Fibroblast of upper back skin (primary cell): ENCODE results near the gene GALNT12.
A peak's percentile ranks its signal among the peaks of the same experiment; 100 is the strongest.

ENCODE experiments used
- DNase-seq: peaks from one replicate; pipeline ENCODE4 v3.0.0-alpha.2; 2013

GALNT12 gene, protein sequence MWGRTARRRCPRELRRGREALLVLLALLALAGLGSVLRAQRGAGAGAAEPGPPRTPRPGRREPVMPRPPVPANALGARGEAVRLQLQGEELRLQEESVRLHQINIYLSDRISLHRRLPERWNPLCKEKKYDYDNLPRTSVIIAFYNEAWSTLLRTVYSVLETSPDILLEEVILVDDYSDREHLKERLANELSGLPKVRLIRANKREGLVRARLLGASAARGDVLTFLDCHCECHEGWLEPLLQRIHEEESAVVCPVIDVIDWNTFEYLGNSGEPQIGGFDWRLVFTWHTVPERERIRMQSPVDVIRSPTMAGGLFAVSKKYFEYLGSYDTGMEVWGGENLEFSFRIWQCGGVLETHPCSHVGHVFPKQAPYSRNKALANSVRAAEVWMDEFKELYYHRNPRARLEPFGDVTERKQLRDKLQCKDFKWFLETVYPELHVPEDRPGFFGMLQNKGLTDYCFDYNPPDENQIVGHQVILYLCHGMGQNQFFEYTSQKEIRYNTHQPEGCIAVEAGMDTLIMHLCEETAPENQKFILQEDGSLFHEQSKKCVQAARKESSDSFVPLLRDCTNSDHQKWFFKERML

DNA sequence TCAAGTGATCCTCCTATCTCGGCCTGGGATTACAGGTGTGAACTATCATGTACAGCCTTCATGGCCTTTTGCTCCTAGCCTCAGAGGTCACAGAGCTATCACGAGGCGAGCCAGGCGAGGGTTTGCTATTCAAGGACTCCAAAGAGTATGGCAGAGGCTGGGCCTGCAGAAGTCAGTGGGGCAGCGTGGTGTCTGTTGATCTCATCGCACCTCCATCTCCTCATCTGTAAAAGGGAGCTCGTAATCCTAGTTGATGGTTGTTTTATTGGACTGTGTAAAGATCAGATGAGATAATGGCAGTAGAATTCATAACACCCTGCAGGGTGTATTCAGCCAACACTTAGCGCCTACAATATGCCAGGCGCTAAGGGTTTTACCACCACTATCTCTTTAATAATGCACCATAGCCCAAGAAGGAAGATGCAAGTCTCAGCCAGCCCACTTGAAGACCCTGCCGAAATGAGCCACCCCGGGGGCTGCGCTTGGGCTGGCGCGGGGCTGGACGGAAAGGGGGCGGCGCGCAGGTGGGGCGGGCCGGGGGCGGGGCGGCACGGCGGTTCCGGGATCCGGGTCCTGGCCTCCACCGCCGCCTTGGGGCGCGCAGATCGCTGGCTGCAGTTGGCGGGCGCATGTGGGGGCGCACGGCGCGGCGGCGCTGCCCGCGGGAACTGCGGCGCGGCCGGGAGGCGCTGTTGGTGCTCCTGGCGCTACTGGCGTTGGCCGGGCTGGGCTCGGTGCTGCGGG is at the start of gene GALNT12:
TSS of gene GALNT12 (plus strand) at position 601 of the 744 bp plus-strand sequence. CDS start at position 630, 29 bp downstream.
- no peak for DNase-seq

GRCh38 chr9:98760231-98760630 is 47.2 kb upstream of the GALNT12 start:
- no peak for DNase-seq

- peak; percentile 57 for DNase-seq
These were observed 43.3 kb upstream of the GALNT12 start for GRCh38 chr9:98763986-98764745.

DNA sequence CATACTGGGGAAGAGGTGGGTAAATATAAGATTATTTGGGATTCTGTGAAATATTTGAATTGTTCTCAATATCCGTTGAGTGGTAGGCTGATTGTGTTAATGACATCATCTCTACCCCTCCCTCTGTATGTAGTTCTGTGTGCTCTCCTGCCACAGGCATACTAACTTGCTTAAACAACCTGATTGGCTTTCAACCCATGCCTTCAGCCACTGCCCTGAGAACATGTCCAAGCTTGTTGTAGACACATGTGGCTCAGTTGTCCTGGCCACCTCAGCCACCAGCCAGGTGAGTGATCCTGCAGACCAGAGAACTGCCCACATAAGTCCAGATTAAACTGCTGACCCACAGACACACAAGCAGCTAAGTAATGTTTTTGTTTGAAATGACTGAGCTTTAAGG is 42.2 kb upstream of the GALNT12 start:
- no peak for DNase-seq

DNA sequence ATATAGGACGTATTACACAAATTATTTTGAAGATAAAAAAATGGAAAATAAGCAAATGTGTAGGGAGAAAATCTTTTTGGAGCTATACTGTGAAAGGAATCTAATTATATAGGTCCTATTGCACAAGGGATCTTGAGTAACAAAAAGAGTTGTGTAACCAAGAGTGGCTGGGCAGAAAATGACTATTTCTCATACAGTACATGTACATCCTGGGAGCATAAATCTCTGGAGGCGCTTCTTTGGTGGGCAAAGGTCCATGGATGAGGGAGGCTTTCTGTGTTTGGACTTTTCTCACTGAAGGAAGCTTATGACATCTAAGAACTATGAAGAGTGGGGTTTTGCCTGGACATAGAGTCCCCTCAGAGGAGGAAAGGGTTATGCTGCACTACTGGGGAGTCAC is 40.9 kb upstream of the GALNT12 start:
- DNase-seq = peak; percentile 21

GRCh38 chr9:98767196-98767595 is 40.3 kb upstream of the GALNT12 start:
- DNase-seq = no peak

- DNase-seq = no peak
These were observed 39.6 kb upstream of the GALNT12 start for GRCh38 chr9:98767915-98768314.

- no peak for DNase-seq
These were observed 39.1 kb upstream of the GALNT12 start for GRCh38 chr9:98768344-98768743.

GRCh38 chr9:98770717-98771116 is 36.8 kb upstream of the GALNT12 start:
- no peak for DNase-seq

DNA sequence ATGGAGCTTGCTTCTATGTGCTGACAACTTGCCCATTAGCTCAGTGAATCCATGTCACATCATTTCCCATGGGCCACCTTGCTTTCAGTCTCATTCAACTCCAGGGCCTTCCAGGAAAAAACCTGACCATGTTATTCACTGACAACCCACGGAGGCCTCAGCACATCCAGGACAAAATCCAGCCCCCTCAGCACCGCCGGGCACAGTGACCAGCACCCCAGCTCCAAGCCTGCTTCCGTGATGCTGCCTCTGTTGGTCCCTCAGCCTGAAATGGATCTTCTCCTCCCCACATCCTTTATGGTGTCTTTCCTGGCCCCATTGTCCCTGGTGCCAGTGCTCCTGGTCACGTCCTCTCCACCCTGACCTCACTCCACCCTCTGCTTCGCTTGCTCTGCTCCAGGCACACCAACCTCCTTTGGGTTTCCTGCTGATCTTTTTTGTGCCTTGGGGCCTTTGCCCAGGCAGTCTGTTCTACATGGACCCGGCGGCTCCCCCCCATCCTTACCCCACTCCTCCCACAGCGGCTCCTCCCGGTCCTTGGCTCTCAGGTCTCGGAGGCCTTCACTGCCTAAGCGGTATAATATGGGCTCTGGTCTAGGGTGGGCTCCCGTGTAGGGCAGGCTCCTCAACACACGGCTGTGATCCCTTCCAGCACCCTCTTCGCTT is 36.1 kb upstream of the GALNT12 start:
- DNase-seq = no peak

DNA sequence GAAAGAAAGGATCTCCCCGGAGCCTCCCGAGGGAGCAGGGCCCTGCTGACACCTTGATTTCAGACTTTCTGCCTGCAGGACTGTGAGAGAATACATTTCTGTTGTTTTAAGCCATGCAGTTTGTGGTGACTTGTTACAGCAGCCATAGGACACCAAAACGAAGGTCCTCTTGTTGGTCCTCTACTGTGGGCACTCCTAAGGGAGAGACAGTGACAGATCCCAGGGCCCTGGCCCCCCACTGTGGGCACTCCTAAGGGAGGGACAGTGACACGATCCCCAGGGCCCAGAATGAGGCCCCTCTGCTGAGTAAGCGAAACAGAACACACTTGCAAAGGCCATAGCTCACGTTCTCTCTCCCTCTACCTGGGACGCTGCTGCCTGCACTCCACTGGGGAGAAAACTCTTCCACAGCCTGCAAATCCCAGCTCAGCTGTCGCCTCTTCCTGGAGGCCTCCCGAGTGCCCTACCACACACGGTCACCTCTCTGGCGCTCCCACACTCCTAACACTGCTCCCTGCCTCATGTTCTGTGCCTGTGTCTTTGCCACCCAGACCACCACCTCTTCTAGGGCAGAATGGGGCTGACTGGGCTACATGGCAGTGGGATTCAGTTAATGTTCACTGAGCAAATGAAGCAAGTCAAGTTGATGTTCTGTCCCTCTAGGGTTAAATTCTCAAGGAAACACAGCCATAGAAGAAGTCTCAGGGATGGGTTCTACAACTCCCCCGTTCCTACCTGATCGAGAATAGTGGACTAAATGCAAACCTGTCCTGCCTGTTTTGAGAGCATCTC is 34.9 kb upstream of the GALNT12 start:
- no peak for DNase-seq

DNA sequence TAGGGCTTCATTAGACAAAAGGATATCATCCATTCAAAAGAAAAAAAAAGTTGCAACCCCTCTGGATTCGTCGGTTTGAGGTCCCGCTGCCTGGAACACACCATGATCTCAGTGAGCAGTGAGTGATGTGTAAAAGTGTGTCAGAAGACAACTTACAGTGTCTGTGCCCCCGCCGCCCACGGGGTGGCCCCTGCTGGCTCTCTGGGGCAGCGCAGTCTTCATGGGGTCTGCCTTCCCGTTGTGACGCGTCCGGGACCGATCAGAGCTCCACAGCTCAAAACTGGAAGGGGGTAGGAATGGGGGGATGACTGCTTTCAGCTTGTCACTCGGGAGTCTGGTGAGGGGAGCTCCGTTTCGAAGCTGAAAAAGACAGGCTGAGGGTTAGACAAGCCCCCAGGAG is 33.7 kb upstream of the GALNT12 start:
- DNase-seq = no peak

- DNase-seq = no peak
These were observed 32.7 kb upstream of the GALNT12 start for GRCh38 chr9:98774746-98775145.

DNA sequence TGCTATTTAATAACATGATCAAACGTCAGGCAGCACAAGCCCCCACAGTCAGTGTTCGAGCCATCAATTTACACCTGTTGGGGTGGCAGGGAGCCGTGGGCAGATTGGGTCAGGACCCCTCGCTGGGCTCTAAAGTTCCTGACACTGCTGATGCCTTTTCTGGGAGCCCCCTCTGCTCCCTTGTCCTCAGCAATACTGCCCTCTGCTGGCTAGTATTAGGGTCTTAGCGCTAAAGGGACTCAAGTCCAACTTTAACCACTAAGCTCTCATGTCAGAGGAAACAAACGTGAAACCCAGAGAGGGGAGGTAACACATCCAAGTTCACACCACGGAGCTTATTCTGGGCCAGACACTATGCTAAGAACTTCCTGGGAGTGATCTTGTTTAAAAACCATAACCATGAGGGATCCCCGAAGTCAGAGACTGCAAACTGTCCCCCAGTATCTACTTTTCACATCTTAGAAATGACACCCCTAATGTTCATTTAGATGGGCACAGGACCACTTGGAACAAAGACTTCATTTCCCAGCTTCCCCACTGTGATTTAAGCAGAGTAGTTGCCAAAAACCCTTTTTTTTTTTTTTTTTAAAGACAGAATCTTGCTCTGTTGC is 31.5 kb upstream of the GALNT12 start:
- peak; percentile 62 for DNase-seq

GRCh38 chr9:98777618-98778017 is 29.9 kb upstream of the GALNT12 start:
- no peak for DNase-seq

DNA sequence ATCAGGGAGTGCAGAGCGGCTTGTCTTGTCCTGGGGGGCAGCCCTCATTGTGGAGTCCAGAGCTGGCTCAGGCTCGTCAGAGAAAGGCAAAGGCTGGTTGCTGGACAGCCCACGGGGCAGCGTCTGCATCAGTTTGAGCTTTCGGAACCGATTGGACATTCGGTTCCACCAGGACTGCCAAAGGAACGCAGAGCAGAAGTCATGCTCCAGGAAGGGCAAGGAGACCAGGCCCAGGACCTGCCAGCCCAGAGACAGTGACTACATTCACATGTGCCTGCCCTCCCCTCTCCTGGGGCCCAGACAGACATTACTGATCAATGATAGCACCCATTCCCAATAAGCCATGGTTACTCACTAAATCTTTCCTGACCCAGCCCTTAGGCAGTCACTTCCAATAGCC is 29.2 kb upstream of the GALNT12 start:
- DNase-seq = no peak

GRCh38 chr9:98778711-98779530 is 28.5 kb upstream of the GALNT12 start:
- DNase-seq = no peak

GRCh38 chr9:98780059-98780749 is 27.3 kb upstream of the GALNT12 start:
- DNase-seq = no peak

DNA sequence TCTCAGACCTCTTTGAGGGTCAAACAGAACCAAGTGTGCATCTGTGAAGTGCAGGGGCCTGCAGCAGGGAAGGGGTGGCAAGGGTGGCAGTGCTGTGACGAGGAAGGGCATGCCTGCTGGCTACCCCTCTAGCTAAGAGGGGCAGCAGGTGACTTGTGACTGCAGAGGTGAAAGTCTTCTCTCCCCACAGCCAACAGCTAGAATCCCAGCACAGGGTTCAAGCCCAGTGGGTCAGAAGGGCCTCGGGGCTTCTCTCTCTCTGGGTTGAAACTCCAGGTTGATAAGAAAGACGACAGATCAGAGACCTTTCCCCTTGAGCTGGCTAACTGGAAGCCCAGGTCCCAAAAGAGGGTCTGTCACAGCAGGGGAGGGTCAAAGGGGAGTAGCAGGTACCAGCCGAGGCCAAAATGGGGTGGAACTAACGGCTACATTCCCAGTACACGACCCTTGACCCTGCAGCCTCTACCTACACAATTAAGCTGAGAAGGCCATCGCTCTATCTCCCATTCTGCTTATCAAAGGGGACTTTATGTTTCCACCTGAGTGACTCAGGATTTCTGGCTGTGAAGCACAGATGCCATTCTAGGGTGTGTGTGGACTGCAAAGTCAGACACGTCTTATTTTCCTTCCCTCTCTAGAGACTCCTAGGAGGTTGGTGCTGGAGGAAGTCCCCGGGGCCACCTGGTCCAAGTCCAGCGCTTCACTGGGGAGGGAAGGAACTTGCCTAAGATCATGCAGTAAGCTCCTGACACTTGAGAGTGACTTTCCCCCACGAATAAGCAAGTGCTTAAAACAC is 25.7 kb upstream of the GALNT12 start:
- no peak for DNase-seq
